OCI-LY3 (cell line): ENCODE measurements around the gene F13A1.

Source experiments
- CTCF ChIP-seq: fragments of 200-600, 300-600 bp; sonication (generic); IDR thresholded peaks from 2 replicates; pipeline ENCODE4 v1.5.1; 2014; ENCODE audit warnings: antibody characterized with exemption, low read length, low read depth
- EZH2phosphoT487 ChIP-seq: fragments of 200-600 bp; shearing (Covaris generic); IDR thresholded peaks from 2 replicates; pipeline ENCODE4 v1.6.1; 2018; ENCODE audit warnings: antibody characterized with exemption, mixed run types, low read depth

- no peak for TF ChIP-seq EZH2phosphoT487
- TF ChIP-seq CTCF = no peak
Measured at GRCh38 chr6:6330407-6330806, 9.9 kb upstream of the F13A1 start.
